NCI-H460 (cell line): ENCODE data around the gene DND1. TPM values are rescaled to one million over a fixed set of nuclear protein-coding genes. Genes with fewer than 3 reads are reported as not detected.
"Not testable (repeated sequence)": the region's sequence is repeated elsewhere in the genome, so short reads cannot be mapped to it uniquely, and the experiment has no call there.

Experiments used
- DNase-seq: peaks from one replicate; pipeline ENCODE4 v3.0.0-alpha.2; 2016; ENCODE audit warnings: low read depth; ENCODE audit errors: extremely low read depth
- total RNA-seq: library from RNA; depleted of rRNA; stranded (reverse); fragments of >200 nt; shearing (Covaris generic); gene quantifications from 2 replicates; pipeline ENCODE4 v1.2.3, GENCODE V29; 2014

DND1 gene
- total RNA-seq, 1 experiment from 2014 or later: 0.77 TPM

DNA sequence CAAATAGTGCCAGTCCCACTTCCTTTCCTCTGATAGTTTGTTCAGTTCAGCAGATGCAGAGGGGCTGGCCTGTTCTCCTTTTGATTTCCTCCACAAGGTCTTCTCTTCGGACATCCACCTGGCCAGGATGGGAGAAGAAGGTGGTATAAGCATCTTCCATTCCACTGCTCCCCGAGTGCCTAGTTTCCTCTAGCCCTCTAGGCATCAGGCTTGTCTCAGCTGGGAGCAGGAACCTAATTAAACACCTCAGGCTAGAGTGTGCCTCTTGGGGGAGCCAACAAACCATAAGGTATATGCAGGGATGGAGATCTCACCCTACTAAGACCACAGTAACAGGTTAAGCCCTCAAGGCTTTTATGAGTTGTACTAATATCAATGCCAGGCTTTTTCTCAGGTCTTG lies 835 bp upstream of the DND1 start:
- DNase-seq: no peak

DNA sequence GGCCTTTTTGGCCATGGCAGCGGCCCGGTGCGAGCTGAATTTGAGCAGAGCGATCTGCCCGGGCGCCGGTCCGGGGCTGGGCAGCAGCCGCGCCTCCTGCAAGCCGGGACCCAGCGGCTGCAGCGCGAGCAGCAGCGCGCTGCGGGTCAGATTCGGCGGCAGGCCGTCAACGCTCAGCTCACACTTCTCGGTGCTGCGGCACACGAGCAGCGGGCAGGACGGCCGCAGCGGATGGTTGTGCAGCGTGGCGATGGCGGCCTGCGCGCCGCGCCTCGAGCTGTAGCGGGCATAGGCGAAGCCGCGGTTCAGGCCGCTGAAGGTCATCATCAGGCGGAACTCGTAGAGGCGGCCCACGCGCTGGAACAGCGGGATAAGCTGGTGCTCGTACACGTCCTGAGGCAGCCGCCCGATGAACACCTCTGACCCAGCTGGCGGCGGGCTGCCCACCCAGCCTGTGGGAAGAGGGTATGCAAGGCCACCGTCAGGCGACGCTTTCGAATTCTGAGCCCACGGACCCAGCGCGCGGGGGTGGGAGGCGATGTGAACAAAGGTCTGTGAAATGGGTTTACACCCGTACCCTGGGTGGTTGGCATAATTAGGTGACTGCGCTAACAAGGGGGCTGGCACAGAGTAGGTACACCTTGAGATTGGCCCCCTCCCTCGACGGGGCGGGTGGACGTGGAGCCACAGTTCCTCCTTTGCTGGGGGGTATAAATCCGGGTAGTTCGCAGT lies 755 bp downstream of the DND1 start:
- no peak for DNase-seq

GRCh38 chr5:140671472-140672125 lies 1.8 kb downstream of the DND1 start:
- no peak for DNase-seq

DNA sequence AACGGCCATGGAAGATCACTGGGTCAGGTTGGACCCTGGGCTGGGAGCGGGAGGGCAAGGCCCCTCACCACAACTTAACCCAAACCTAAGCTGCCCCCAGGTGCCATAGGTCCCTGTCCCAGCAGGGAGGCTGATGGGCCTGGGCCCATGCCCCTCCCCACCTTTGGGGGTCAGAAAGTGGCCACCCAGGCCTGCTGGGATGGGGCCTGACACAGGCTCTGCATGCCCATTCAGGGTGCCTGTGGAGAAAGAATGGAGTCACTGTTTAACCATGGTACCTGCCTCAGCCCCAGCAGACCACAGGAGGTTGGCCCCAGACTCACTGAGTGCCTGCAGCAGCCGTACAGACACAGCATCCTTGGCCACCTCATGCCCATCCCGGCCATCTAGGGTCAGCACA lies 2.3 kb downstream of the DND1 start:
- DNase-seq: not testable (repeated sequence)

DNA sequence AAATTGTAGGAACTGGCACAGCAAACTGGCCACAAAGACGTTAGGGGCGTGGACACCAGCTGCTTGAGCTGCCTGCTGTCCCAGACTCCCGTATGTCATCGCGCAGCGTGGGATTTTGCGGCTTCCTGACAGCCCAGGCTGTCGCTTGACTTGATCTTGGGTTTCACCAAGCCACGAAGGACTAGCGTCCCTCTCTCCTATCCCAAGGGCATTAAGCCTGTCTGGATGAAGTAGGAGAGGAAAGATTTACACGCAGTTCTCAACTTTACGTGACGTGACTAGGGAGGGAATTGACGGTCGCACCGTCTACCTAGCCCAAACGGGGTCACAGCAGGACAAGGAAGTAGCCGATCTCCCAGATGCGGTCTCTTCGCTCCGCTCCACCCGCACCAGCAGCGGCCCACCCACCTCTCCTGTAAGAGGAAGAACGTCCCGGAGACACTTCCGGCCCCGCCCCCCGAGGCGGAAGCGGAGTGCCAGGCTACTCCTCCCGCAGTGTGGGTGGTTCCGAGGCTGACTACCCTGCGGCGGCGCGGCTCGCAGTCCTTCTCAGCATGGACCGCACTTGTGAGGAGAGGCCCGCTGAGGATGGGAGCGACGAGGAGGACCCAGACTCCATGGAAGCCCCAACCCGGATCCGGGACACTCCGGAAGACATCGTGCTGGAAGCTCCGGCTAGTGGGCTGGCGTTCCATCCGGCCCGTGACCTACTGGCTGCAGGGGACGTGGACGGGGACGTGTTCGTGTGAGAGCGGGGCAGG lies 8.8 kb downstream of the DND1 start, which contains the start of gene WDR55:
Gene WDR55, plus strand, starts transcription at position 546 of the 761 bp plus-strand sequence. Its CDS starts 9 bp downstream, at position 555.
- DNase-seq: peak; percentile 91

DNA sequence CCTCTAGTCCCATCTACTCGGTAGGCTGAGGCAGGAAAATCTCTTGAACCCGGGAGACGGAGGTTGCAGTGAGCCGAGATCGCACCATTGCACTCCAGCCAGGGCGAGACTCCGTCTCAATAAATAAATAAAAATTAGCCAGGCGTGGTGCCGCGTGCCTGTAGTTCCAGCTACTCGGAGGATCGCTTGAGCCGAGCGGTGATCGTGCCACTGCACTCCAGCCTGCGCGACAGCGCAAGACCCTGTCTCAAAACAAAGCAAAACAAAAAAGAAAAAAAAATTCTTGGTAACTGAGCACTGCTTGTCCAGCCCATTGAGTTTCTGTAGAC lies 9.4 kb downstream of the DND1 start:
- no peak for DNase-seq

GRCh38 chr5:140660371-140660770 lies 13.0 kb downstream of the DND1 start:
- not testable (repeated sequence) for DNase-seq

DNA sequence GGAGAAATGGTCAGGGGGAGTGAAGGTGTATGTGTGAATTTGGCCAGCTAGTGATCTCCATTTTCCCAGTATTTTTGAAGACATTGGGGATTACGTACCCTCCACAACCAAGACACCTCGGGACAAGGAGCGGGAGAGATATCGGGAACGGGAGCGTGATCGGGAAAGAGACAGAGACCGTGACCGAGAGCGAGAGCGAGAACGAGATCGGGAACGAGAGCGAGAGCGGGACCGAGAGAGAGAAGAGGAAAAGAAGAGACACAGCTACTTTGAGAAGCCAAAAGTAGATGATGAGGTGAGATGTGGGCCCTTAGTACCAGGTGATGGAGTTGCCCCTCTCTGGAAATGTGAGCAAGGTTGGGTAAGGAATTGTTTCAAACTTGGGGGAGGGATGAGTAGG lies 14.5 kb downstream of the DND1 start:
- DNase-seq: no peak

- DNase-seq: no peak
Observed at GRCh38 chr5:140647042-140647419, 26.3 kb downstream of the DND1 start.

DNA sequence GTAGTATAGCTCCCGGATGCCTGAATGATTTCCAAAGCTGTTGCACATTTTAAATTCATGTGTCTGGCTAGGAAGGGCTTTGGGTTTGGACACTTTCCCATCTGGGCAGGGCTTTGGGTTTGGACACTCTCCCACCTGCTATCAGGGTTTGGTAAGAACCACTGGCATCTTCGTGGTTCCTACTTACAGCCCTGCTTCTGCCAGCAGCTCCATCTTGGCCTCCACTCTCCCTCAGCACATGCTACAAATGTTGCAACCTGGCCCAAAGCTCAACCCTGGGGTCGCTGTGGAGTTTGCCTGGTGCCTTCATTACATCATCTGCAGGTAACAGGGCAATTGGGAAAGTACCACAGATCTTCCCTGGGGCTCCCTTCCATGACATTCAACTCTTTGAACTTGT lies 30.7 kb downstream of the DND1 start:
- DNase-seq: no peak

GRCh38 chr5:140641716-140642115 lies 31.7 kb downstream of the DND1 start:
- DNase-seq: no peak

- DNase-seq: peak; percentile 97
Observed at GRCh38 chr5:140639148-140639981, 34.0 kb downstream of the DND1 start, which contains the start of gene TMCO6. Gene TMCO6 (plus strand): TSS chr5:140639451. CDS start chr5:140639528, 77 bp downstream.

DNA sequence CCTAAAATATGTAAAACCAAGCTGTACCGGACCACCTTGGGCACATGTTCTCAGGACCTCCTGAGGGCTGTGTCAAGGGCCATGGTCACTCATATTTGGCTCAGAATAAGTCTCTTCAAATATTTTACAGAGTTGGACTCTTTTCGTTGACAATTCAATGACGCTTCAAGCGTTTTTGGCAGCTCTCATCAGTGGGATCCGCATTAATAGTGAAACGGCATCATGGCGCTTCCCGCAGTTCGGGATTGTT lies 34.6 kb downstream of the DND1 start:
- not testable (repeated sequence) for DNase-seq

GRCh38 chr5:140637371-140638100 lies 35.8 kb downstream of the DND1 start:
- DNase-seq: no peak

DNA sequence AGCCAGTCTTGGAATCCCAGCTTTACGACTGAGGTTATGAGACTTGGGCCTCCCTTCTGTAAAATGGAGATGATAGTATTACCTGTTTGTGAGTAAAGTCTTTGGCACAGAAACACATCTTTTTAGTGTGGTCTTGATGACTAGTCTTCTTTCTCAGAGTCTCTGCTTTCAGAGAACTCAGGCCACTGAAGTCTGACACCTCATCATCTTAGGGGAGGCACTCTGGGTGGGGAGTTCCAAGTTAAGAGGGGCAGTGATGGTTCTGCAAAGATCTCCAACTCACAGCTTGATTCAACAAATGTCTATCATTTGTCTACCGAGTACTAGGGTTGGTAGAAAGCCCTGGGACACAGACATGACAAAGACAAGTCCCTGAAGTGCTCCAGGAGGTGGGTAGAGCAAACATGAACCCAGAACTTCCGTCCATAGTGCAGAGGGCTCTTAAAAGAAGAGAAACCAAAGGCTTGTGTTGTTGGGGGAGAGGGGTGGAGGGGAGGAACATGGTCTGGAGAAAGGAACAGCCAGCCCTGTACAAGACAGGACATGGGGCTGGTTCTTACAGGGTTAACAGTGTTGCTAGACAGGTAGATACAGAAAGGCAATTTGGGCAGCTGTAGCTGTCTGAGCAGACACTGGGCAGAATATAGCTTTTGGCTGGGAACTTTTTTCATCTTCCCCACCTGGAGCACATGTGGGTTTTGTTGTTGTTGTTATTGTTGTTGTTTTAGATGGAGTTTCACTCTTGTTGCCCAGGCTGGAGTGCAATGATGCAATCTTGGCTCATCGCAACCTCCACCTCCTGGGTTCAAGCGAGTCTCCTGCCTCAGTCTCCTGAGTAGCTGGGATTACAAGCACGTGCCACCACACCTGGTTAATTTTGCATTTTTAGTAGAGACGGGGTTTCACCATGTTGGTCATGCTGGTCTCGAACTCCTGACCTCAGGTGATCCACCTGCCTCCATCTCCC lies 37.8 kb downstream of the DND1 start:
- DNase-seq: no peak

DNA sequence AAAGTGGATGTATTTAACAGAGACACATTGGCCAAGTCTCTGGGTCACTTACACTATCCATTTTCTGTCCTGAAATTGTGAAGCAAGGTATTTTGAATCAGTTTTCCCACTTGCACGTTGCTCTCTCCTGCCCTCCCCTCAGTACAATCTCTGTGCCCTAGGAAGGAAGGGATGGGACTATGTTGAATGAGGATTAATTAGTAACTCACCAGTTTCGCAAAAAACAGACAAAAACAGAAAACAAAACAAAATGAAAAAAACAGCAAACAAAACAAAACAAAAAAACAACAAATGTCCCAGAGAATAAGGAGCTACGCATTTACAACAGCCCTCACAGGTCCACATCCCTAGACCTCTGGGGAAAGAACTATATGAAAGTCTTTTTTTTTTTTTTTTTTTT lies 39.3 kb downstream of the DND1 start:
- DNase-seq: no peak

DNA sequence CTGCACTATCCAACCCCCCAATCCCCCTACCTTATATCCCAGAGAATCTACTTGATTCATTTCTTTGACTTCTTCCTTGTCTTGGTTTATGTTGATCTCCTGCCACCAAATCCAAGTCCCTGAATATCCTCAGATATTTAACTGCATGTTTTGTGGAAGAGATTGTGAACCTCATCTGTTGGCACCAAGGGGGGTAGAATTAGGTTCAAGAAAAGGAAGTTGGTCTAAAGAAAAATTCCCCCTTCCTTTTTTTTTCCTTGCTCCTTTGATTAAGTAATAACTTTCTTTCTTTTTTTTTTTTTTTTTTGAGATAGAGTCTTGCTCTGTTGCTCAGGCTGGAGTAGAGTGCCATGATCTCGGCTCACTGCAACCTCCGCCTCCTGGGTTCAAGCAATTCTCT lies 39.9 kb downstream of the DND1 start:
- DNase-seq: no peak

GRCh38 chr5:140633021-140633471 lies 40.3 kb downstream of the DND1 start, which contains the start of gene CD14:
Gene CD14 (minus strand): TSS chr5:140633175. CDS start chr5:140633071, 104 bp downstream.
- peak; percentile 75 for DNase-seq
